DND-41 (cell line): ENCODE measurements around the gene RNF182.

Source experiments
- ATAC-seq: fragments of 200-7000 bp; cut with Tn5 transposase; 3 replicates; pipeline ENCODE4 v1.9.1; 2021; ENCODE audit warnings: low read depth; ENCODE audit not compliant: insufficient read depth
- DNase-seq: peaks from one replicate; pipeline ENCODE4 v3.0.0-alpha.2; 2020
- H2AFZ ChIP-seq: 2 replicates; pipeline ENCODE4 v1.6.0; 2012; ENCODE audit warnings: low read depth, low read length
- H3K27ac ChIP-seq: 2 replicates; pipeline ENCODE4 v1.5.1; 2012; ENCODE audit warnings: low read length, inconsistent platforms
- H3K27me3 ChIP-seq: fragments of 200-600 bp; sonication (generic); 2 replicates; pipeline ENCODE4 v1.6.0; 2012; ENCODE audit warnings: low read length, mild to moderate bottlenecking, inconsistent platforms; ENCODE audit not compliant: insufficient read depth, poor library complexity
- H3K36me3 ChIP-seq: 2 replicates; pipeline ENCODE4 v1.5.1; 2012; ENCODE audit warnings: low read length, inconsistent platforms; ENCODE audit not compliant: insufficient read depth
- H3K4me1 ChIP-seq: 2 replicates; pipeline ENCODE4 v1.5.1; 2012; ENCODE audit warnings: mild to moderate bottlenecking, low read length; ENCODE audit not compliant: insufficient read depth
- H3K4me2 ChIP-seq: 2 replicates; pipeline ENCODE4 v1.6.0; 2012; ENCODE audit warnings: mild to moderate bottlenecking, moderate library complexity, low read length, inconsistent platforms; ENCODE audit not compliant: insufficient read depth
- H3K4me3 ChIP-seq, 2 experiments: fragments of 200-600 bp in 1 of 2; shearing (Covaris generic) in 1 of 2; 2 replicates each; pipeline ENCODE4 v1.5.1; 2012 to 2016; ENCODE audit warnings: inconsistent platforms in 2 of 2, low read length in 2 of 2, mild to moderate bottlenecking in 2 of 2, low read depth in 1 of 2, moderate library complexity in 1 of 2
- H3K79me2 ChIP-seq: 2 replicates; pipeline ENCODE4 v1.6.0; 2012; ENCODE audit warnings: low read length, inconsistent platforms; ENCODE audit not compliant: insufficient read depth
- H3K9ac ChIP-seq: 2 replicates; pipeline ENCODE4 v1.6.0; 2012; ENCODE audit warnings: low read depth, mild to moderate bottlenecking, inconsistent platforms, low read length, moderate library complexity
- H3K9me3 ChIP-seq: 2 replicates; pipeline ENCODE4 v1.5.1; 2012; ENCODE audit warnings: low read length, moderate library complexity, mild to moderate bottlenecking, inconsistent platforms; ENCODE audit not compliant: insufficient read depth, severe bottlenecking
- H4K20me1 ChIP-seq: 2 replicates; pipeline ENCODE4 v1.6.0; 2012; ENCODE audit warnings: low read length; ENCODE audit not compliant: insufficient read depth
- EZH2 ChIP-seq: IDR thresholded peaks from 3 replicates; pipeline ENCODE4 v1.6.1; 2012; ENCODE audit warnings: borderline replicate concordance, low read depth, mild to moderate bottlenecking, moderate library complexity, low read length, inconsistent platforms; ENCODE audit not compliant: severe bottlenecking
- TF ChIP-seq, protein P1 (sequence below): IDR thresholded peaks from 2 replicates; pipeline ENCODE4 v1.5.1; 2012; ENCODE audit warnings: borderline replicate concordance, low read length, moderate library complexity, mild to moderate bottlenecking; ENCODE audit not compliant: poor library complexity, severe bottlenecking; ENCODE audit errors: extremely low read depth

RNF182 gene

DNA sequence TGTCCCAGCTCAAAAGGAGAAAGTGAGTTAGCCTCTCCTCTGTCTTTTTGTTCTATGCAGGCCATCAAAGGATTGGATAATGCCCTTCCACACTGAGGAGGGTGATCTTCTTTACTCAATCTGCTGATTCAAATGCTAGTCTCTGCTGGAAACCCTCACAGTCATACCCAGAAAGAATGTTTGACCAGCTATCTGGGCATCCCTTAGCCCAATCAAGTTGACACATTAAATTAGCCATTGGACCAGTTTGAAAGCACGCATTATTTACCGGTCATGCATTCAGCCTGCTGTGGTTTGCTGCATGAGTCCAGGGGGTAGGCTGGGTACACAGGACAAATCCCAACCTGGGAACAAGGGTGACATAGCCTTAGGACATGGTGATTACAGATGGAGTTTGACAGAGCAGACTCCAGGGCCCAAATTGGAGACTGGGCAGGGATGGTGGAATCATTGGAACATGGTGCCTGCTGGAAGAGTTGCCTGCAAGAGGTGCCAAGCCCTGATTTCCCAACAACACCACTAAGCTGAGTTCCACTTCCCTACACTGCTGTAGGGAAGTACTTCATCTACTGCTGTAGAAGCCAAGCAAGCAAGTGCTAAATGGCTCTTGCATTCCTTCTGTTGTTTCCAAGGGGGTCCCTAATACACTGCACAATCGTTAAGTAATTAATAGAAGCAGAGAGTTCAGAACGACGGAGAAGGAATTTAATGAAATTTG lies 87.7 kb downstream of the RNF182 start:
- DNase-seq (no peak), ATAC-seq (no peak)
- H3K27me3 ChIP-seq, result peaks cover 17% of the 10 kb centered on the region
- no peak overlapping the region for H2AFZ ChIP-seq
- no peaks in the 10 kb centered on the region for H3K9me3 ChIP-seq
- no peaks in the 10 kb centered on the region for H3K79me2 ChIP-seq
- TF ChIP-seq, protein P1, sequence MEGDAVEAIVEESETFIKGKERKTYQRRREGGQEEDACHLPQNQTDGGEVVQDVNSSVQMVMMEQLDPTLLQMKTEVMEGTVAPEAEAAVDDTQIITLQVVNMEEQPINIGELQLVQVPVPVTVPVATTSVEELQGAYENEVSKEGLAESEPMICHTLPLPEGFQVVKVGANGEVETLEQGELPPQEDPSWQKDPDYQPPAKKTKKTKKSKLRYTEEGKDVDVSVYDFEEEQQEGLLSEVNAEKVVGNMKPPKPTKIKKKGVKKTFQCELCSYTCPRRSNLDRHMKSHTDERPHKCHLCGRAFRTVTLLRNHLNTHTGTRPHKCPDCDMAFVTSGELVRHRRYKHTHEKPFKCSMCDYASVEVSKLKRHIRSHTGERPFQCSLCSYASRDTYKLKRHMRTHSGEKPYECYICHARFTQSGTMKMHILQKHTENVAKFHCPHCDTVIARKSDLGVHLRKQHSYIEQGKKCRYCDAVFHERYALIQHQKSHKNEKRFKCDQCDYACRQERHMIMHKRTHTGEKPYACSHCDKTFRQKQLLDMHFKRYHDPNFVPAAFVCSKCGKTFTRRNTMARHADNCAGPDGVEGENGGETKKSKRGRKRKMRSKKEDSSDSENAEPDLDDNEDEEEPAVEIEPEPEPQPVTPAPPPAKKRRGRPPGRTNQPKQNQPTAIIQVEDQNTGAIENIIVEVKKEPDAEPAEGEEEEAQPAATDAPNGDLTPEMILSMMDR, result no peak
- TF ChIP-seq EZH2, result no peak
- no peak overlapping the region for H3K27ac ChIP-seq
- no peaks in the 10 kb centered on the region for H4K20me1 ChIP-seq
- H3K9ac ChIP-seq, result no peak overlapping the region
- H3K36me3 ChIP-seq, result no peaks in the 10 kb centered on the region
- no peak overlapping the region for H3K4me3 ChIP-seq
- no peaks in the 10 kb centered on the region for H3K4me1 ChIP-seq
- no peak overlapping the region for H3K4me2 ChIP-seq

DNA sequence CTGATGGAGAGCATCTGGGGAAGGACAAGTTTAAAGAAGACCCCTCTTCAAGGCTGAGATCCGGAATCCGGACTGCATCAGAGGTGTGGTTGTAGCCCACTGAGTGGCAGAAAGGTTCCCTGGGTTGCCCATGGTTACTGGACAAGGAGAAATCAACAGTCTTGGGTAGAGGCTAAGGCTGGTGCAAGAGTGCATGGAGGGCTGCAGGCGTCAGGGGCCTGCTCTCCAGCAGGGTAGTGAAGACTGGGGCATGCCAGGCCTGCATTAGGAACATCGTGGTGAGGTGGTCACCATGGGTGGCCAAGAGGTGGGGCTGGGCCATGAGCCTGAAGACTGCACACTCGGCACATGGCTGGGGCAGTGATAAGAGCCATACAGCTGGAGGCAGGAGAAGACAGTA lies 91.2 kb downstream of the RNF182 start:
- Histone ChIP-seq H3K9me3 (no peaks in the 10 kb centered on the region), H2AFZ (no peak overlapping the region), H3K79me2 (no peaks in the 10 kb centered on the region), H3K27me3 (no peaks in the 10 kb centered on the region), H3K9ac (no peak overlapping the region), H3K4me1 (no peaks in the 10 kb centered on the region), H3K27ac (no peak overlapping the region), H3K36me3 (no peaks in the 10 kb centered on the region), H3K4me3 (no peak overlapping the region), H4K20me1 (no peaks in the 10 kb centered on the region), H3K4me2 (no peak overlapping the region)
- DNase-seq, result no peak
- TF ChIP-seq, protein P1, result no peak
- TF ChIP-seq EZH2, result no peak
- no peak for ATAC-seq

DNA sequence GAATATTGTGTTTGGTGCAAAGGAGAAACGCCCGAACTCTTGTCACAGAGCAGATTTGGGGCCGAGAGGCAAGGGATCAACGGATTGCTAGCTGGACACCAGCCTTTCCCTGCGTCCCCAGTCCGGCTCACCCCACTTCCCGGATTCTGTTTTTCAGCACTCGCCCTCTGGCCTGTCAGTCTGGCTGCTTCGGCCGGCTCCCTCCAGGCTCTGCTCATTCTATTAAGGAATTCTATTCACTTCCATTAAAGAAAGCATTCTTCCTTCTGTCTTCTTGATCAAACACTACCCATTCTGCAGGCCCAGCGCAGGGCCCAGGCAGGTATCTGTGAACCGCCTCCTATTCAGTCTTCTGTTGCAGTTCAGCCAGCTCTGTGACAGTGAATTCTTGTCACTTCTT lies 91.7 kb downstream of the RNF182 start:
- no peak overlapping the region for H3K9ac ChIP-seq
- no peak for DNase-seq
- H3K4me3 ChIP-seq, result no peak overlapping the region
- no peaks in the 10 kb centered on the region for H3K4me1 ChIP-seq
- no peaks in the 10 kb centered on the region for H3K36me3 ChIP-seq
- no peaks in the 10 kb centered on the region for H3K27me3 ChIP-seq
- no peaks in the 10 kb centered on the region for H3K9me3 ChIP-seq
- no peak overlapping the region for H2AFZ ChIP-seq
- no peaks in the 10 kb centered on the region for H4K20me1 ChIP-seq
- H3K4me2 ChIP-seq, result no peak overlapping the region
- no peak for ATAC-seq
- no peak overlapping the region for H3K27ac ChIP-seq
- no peaks in the 10 kb centered on the region for H3K79me2 ChIP-seq
- TF ChIP-seq, protein P1, result no peak
- no peak for TF ChIP-seq EZH2
